Measurements from ENCODE around the gene ZSCAN29. TPM values are rescaled to one million over a fixed set of nuclear protein-coding genes. Genes with fewer than 3 reads are reported as not detected.
A peak's percentile ranks its signal among the peaks of the same experiment; 100 is the strongest.

The ZSCAN29 gene
- total RNA-seq, 1 donor from 2014 or later: 11.2 TPM

DNA sequence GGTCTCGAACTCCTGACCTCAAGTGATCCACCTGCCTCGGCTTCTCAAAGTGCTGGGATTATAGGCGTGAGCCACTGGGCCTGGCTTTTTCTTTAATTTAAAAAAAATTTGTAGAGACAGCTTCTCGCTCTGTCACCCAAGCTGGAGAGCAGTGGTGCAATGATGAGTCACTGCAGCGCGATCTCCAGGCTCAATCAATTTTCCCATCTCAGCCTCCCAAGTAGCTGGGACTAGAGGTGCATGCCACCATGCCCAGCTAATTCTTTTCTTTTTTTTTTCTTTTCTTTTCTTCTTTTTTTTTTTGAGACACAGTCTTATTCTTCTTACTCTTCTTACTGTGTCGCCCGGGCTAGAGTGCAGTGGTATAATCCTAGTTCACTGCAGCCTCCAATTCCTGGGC is 19.9 kb upstream of the ZSCAN29 start:
- peaks cover 43% of the 10 kb centered on the region for H3K36me3 ChIP-seq
- H3K27me3 ChIP-seq (ENCODE audit: low read depth): no peaks in the 10 kb centered on the region
- intact Hi-C loops (cut with micrococcal nuclease): no loop called here
- DNase-seq: no peak
- H3K4me3 ChIP-seq: no peak overlapping the region
- no peak overlapping the region for H3K27ac ChIP-seq (replicated peaks)
- no peaks in the 10 kb centered on the region for H3K9me3 ChIP-seq (replicated peaks)
- H3K4me1 ChIP-seq: no peaks in the 10 kb centered on the region
- TF ChIP-seq, protein P1, sequence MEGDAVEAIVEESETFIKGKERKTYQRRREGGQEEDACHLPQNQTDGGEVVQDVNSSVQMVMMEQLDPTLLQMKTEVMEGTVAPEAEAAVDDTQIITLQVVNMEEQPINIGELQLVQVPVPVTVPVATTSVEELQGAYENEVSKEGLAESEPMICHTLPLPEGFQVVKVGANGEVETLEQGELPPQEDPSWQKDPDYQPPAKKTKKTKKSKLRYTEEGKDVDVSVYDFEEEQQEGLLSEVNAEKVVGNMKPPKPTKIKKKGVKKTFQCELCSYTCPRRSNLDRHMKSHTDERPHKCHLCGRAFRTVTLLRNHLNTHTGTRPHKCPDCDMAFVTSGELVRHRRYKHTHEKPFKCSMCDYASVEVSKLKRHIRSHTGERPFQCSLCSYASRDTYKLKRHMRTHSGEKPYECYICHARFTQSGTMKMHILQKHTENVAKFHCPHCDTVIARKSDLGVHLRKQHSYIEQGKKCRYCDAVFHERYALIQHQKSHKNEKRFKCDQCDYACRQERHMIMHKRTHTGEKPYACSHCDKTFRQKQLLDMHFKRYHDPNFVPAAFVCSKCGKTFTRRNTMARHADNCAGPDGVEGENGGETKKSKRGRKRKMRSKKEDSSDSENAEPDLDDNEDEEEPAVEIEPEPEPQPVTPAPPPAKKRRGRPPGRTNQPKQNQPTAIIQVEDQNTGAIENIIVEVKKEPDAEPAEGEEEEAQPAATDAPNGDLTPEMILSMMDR (IDR thresholded peaks at IDR 0.05; ENCODE audit: borderline replicate concordance): no peak

DNA sequence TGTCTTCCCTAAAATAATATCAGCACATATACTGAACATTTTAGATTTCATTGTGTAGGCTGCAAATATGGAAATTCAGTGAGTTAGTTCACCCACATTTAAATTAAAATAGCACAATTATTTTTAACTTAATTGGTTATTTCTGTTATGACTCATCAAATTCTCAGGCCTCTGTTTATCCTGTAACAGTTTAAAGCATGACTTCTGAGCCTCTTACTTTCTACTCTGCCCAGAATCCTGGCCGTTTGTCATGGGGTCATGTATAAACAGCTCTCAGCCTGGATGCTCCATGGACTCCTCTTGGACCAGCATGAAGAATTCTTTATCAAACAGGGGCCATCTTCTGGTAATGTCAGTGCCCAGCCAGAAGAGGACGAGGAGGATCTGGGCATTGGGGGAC is 12.2 kb upstream of the ZSCAN29 start:
- H3K27ac ChIP-seq (replicated peaks): no peak overlapping the region
- H3K4me1 ChIP-seq: no peaks in the 10 kb centered on the region
- peaks cover 86% of the 10 kb centered on the region for H3K36me3 ChIP-seq
- TF ChIP-seq, protein P1 (IDR thresholded peaks at IDR 0.05; ENCODE audit: borderline replicate concordance): no peak
- intact Hi-C loops (cut with micrococcal nuclease): no loop called here
- no peaks in the 10 kb centered on the region for H3K27me3 ChIP-seq (ENCODE audit: low read depth)
- no peak for DNase-seq
- H3K4me3 ChIP-seq: no peak overlapping the region
- H3K9me3 ChIP-seq (replicated peaks): no peaks in the 10 kb centered on the region

DNA sequence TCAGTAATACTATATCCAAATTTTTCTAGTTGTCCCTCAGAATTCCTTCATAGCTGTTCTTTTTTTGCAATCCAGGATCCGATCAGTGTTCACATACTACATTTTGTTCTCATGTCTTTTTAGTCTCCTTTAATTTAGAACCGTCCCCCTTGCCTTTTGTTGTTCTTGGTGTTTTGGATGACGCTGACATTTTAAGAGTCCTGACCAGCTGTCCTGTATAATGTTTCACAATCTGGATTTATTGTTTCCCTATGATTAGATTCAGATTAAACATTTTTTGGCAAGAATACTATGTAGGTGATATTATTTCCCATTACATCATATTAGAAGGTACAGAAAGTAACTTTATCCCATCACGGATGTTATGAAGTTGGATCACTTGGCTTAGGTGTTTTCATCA is 11.5 kb upstream of the ZSCAN29 start:
- H3K4me3 ChIP-seq: no peak overlapping the region
- no peak for DNase-seq
- H3K9me3 ChIP-seq (replicated peaks): no peaks in the 10 kb centered on the region
- intact Hi-C loops (cut with micrococcal nuclease): no loop called here
- H3K27ac ChIP-seq (replicated peaks): no peak overlapping the region
- H3K36me3 ChIP-seq: peaks cover 86% of the 10 kb centered on the region
- TF ChIP-seq, protein P1 (IDR thresholded peaks at IDR 0.05; ENCODE audit: borderline replicate concordance): no peak
- H3K27me3 ChIP-seq (ENCODE audit: low read depth): no peaks in the 10 kb centered on the region
- H3K4me1 ChIP-seq: no peaks in the 10 kb centered on the region

DNA sequence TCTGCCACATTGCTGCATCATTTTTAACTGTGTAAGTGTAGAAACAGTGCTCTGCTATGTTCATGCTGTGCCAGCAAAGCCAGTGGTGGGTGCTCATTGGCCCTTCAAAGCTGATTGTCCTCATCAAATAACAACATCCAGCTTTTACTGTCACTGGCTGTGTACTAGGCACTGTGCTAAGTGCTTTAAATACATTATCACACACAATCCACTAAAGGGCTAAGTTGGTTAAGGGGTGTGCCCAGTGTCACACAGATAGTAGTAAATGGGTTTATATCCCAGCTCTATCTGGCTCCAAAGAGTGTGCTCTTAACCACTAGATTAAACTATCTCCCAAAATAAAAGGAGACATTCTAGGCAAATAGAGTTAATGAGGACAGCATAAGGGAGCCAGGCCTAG is 7.8 kb upstream of the ZSCAN29 start:
- H3K4me1 ChIP-seq: no peaks in the 10 kb centered on the region
- no peaks in the 10 kb centered on the region for H3K9me3 ChIP-seq (replicated peaks)
- H3K36me3 ChIP-seq: peaks cover 57% of the 10 kb centered on the region
- no peak overlapping the region for H3K27ac ChIP-seq (replicated peaks)
- DNase-seq: no peak
- intact Hi-C loops (cut with micrococcal nuclease): no loop called here
- H3K27me3 ChIP-seq (ENCODE audit: low read depth): no peaks in the 10 kb centered on the region
- TF ChIP-seq, protein P1 (IDR thresholded peaks at IDR 0.05; ENCODE audit: borderline replicate concordance): no peak
- no peak overlapping the region for H3K4me3 ChIP-seq

DNA sequence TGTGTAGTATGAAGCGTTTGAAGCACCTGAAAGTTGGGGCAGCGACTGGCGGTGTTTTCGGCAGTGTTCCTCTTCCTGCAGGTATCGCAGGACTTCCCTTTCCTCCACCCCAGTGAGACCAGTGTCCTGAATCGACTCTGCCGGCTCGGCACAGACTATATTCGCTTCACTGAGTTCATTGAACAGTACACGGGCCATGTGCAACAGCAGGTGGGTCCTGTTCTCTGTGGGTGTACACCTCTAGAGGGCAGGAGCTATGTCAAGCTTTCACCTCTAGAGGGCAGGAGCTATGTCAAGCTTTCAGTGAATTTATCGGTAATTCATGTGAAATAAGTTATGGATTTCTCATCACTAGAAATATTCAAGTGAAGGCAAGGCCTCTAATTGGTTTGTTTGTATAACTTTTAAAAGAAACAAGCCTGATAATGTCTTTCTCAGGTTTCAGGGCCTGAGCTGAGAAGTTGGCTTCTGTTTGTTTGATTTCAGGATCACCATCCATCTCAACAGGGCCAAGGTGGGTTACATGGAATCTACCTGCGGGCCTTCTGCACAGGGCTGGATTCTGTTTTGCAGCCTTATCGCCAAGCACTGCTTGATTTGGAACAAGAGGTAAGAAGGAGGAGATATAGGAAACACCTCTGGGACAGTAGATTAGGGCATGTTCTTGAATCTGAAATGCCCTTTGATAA is 5.3 kb upstream of the ZSCAN29 start:
- intact Hi-C loops (cut with micrococcal nuclease): no loop called here
- DNase-seq: no peak
- TF ChIP-seq, protein P1 (IDR thresholded peaks at IDR 0.05; ENCODE audit: borderline replicate concordance): peak; percentile 74

More for the DNA sequence above, 5.3 kb upstream of the ZSCAN29 start:
- Histone ChIP-seq H3K27ac (replicated peaks) (no peak overlapping the region), H3K4me3 (no peak overlapping the region), H3K9me3 (replicated peaks) (no peaks in the 10 kb centered on the region), H3K36me3 (peaks cover 41% of the 10 kb centered on the region), H3K27me3 (ENCODE audit: low read depth) (no peaks in the 10 kb centered on the region), H3K4me1 (peaks cover 12% of the 10 kb centered on the region)
